HAP-1 (cell line): ENCODE measurements around the gene RAB11FIP4.

ENCODE experiments used
- DNase-seq, 2 experiments: peaks; one replicate each; pipeline ENCODE4 v3.0.0-alpha.2; 2016 to 2020; ENCODE audit warnings: low spot score in 2 of 2
- H3K27me3 ChIP-seq: fragments of 250-450 bp; sonication (Bioruptor Pico); 2 replicates; pipeline ENCODE4 v1.5.1; 2020; ENCODE audit warnings: low read depth, mild to moderate bottlenecking, moderate library complexity
- H3K36me3 ChIP-seq: fragments of 250-450 bp; sonication (Bioruptor Pico); replicated peaks from 2 replicates; pipeline ENCODE4 v1.5.1; 2020; ENCODE audit warnings: mild to moderate bottlenecking
- H3K4me1 ChIP-seq: fragments of 250-450 bp; sonication (Bioruptor Pico); 2 replicates; pipeline ENCODE4 v1.5.1; 2020; ENCODE audit warnings: mild to moderate bottlenecking
- H3K4me3 ChIP-seq: fragments of 250-450 bp; sonication (Bioruptor Pico); 2 replicates; pipeline ENCODE4 v1.5.1; 2020; ENCODE audit warnings: mild to moderate bottlenecking, moderate library complexity
- H3K9me3 ChIP-seq: fragments of 250-450 bp; sonication (Bioruptor Pico); 2 replicates; pipeline ENCODE4 v1.5.1; 2020; ENCODE audit warnings: mild to moderate bottlenecking, moderate library complexity
- in situ Hi-C: fragments of 300-500 bp; cut with MboI; formaldehyde crosslinking; loops from 3 replicates; pipeline ENCODE4 v1.14.3; 2020; ENCODE audit warnings: low sequenced_read_pairs, inconsistent platforms, mixed read lengths

The RAB11FIP4 gene

DNA sequence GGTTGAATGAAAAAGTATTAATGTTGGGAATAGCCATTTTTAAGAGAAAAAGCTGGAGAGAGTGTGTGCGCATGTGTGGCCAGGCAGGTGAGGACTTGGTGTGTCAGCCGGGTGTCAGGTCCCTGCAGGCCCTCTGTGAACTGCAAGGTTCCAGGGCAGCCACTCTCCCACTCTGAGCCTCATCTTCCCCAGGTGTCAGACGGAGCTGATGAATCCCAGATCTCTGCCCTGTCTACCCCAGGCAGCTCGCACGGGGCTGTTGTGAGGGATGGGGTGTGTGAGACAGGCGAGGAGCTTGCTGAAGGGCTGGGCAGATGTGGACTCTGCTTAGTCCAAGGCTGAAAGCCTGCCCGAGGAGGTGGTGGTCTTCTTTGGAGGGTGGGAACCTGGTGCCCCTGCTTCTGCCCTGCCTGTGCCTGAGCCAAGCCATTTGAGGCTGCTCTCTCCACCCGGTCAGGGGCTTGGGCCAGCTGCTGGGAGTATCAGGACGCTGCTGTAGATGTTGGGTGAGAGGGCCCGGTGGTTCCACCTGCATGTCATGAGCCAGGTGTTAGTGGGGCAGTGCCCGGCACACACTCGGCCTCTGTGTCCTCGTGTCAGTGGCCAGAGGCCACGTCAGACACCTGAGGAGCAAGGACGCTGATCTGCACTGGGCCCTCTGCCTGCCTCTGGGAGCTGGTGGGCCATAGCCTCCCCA, 122.4 kb downstream of the RAB11FIP4 start:
- H3K36me3 ChIP-seq: no peaks in the 10 kb centered on the region
- H3K27me3 ChIP-seq: no peaks in the 10 kb centered on the region
- no peak overlapping the region for H3K4me3 ChIP-seq
- H3K4me1 ChIP-seq: no peaks in the 10 kb centered on the region
- H3K9me3 ChIP-seq: no peaks in the 10 kb centered on the region
- in situ Hi-C loops: no loop called here
- DNase-seq: no peak

DNA sequence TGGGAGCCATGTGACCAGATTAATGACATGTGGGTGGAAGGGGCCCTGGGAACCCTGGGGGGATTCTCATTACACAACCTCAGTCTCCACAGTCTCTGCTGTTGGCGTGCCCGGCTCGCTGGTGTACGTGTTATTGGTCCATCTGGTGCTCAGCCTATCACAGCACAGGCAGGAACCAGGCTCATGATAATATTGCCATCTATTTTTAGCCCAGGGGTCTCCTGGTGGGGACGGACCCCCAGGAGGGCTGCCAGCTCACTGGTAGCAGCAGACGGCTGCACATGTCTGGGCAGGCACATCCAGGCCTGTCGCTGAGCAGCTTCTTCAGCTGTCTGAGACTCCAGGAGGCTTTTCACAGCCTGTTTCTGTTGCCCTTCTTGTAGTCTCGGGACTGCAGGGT, 123.8 kb downstream of the RAB11FIP4 start:
- H3K4me1 ChIP-seq: no peaks in the 10 kb centered on the region
- H3K9me3 ChIP-seq: no peaks in the 10 kb centered on the region
- H3K27me3 ChIP-seq: no peaks in the 10 kb centered on the region
- DNase-seq: no peak
- H3K4me3 ChIP-seq: no peak overlapping the region
- H3K36me3 ChIP-seq: no peaks in the 10 kb centered on the region
- in situ Hi-C loops: loop anchor here (5.0 kb wide), 1 partner anchor 73 kb away; no protein-coding TSS in a partner anchor

DNA sequence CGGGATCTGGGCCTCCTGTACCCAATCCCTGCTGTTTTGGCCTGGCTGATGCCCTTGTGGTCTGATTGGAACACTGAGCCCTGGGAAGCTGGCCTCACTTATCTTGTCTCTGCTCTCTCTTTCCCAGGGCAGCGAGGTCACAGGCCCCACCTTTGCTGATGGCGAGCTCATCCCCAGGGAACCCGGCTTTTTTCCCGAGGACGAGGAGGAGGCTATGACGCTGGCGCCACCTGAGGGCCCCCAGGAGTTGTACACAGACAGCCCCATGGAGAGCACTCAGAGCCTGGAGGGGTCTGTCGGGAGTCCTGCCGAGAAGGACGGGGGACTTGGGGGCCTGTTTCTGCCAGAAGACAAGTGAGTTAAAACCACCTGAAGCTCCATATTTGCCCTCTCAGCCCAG, 126.0 kb downstream of the RAB11FIP4 start:
- H3K4me3 ChIP-seq: no peak overlapping the region
- H3K9me3 ChIP-seq: no peaks in the 10 kb centered on the region
- no peaks in the 10 kb centered on the region for H3K4me1 ChIP-seq
- DNase-seq: peak in 1 of 2 experiments; percentile 58
- in situ Hi-C loops: loop anchor here (5.0 kb wide), 1 partner anchor 75 kb away; no protein-coding TSS in a partner anchor
- H3K36me3 ChIP-seq: no peaks in the 10 kb centered on the region; the same call in none of the 2 replicates
- no peaks in the 10 kb centered on the region for H3K27me3 ChIP-seq

DNA sequence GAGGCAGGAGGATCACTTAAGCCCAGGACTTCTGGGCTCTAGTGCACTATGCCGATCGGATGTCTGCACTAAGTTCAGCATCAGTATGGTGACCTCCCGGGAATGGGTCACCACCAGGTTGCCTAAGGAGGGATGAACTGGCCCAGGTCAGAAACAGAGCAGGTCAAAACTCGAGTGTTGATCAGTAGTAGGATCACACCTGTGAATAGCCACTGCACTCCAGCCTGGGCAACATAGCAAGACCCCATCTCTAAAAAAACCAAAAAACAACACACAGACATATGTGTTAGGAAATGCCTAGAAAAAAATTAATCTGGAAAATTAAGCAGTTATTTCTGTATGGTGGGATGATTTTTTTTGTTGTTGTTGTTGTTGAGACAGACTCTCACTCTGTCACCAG, 127.0 kb downstream of the RAB11FIP4 start:
- no peaks in the 10 kb centered on the region for H3K27me3 ChIP-seq
- H3K4me3 ChIP-seq: no peak overlapping the region
- H3K9me3 ChIP-seq: no peaks in the 10 kb centered on the region
- in situ Hi-C loops: loop anchor here (5.0 kb wide), 1 partner anchor 76 kb away; no protein-coding TSS in a partner anchor
- H3K36me3 ChIP-seq: peaks cover 2% of the 10 kb centered on the region
- H3K4me1 ChIP-seq: no peaks in the 10 kb centered on the region
- no peak for DNase-seq

DNA sequence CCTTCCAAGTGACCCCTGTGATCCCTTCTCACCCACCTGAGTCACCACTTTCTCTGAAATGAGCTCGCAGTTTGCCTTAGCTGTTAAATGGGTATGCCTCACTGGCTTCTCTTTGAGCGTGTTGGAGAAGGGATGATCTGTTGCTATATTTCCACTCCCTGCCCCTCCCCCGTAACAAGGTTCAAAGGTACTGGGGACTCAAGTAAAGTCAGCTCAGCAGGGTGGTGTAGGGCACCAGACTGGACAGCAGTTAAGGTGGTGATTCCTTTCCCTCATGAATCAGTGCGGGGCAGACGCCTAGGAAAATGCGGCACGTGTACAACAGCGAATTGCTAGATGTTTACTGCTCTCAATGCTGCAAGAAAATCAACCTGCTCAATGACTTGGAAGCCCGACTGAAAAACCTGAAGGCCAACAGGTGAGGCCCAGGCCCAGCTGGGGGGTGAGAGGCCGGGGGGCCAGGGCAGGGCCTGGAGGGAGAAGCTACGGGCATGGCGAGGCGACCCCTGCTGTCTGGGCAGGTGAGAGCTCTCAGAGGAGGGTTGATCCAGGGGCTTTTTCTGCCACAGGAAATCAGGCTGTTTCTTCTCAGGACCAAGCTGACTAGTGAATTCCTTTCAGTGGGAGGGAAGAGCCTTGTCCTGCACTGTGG, 130.3 kb downstream of the RAB11FIP4 start:
- in situ Hi-C loops: no loop called here

DNA sequence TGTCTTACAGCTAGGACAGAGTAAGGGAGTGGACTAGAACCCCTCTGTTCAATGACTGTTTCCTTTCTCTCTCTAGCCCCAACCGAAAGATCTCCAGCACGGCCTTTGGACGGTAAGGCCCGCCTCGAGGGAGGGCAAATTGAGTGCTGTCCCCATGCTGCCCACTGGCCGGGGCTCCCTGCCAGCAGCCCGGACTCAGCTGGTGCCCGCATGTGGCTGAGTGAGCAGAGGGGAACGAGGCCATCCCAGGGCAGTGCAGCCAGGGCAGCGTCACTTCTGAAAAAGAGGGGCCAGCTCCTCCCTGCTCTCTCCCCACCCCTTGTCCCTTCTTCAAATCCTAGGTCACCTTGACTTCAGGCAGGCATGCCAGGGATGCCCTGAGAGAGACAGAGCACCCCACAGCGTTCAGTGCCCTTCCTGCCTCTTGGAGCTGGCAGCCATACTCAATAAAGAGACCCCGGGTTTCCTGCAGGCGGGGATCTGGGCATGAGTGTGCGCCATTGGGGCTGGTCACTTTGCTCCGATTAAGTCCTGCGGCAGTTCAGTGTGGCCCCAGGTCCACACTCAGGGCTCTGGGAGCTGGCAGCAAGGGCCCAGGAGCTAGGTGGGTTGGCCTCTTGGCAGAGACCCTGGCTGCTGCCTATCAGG, 130.9 kb downstream of the RAB11FIP4 start:
- Histone ChIP-seq H3K36me3 (peaks cover 10% of the 10 kb centered on the region), H3K4me3 (no peak overlapping the region), H3K27me3 (no peaks in the 10 kb centered on the region), H3K9me3 (no peaks in the 10 kb centered on the region), H3K4me1 (no peaks in the 10 kb centered on the region)
- in situ Hi-C loops: no loop called here
- DNase-seq: no peak

More for the DNA sequence above, 130.3 kb downstream of the RAB11FIP4 start:
- Histone ChIP-seq H3K27me3 (no peaks in the 10 kb centered on the region), H3K4me3 (no peak overlapping the region), H3K9me3 (no peaks in the 10 kb centered on the region), H3K4me1 (no peaks in the 10 kb centered on the region), H3K36me3 (peaks cover 10% of the 10 kb centered on the region)
- no peak for DNase-seq

DNA sequence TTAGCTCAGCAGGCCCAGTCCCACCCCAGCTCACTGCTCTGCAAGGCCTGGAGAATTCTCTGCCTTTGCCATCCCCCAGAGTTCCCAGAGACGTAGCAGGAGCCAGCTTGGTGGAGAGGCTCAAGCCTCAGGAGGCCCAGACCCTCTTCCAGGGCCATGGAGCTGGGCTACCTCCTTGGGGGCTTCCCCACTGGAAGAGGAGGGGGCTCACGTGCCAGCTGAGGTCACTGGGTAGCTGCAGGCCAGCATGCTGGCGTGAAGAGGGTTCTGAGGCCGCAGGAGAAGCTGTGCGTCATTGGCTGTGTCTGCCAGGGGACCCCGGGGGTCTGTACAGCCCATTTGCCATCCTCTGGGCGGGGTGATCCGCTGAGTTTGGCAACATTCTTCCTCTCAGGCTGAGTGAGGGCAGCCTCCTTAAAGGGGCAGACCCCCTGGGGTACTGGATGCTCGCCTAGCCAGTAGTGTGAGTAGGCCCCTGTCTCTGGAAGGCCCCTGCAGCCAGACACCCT, 131.6 kb downstream of the RAB11FIP4 start:
- in situ Hi-C loops: no loop called here
- no peak for DNase-seq
- Histone ChIP-seq H3K36me3 (peaks cover 10% of the 10 kb centered on the region), H3K27me3 (no peaks in the 10 kb centered on the region), H3K4me3 (no peak overlapping the region), H3K4me1 (no peaks in the 10 kb centered on the region), H3K9me3 (no peaks in the 10 kb centered on the region)

DNA sequence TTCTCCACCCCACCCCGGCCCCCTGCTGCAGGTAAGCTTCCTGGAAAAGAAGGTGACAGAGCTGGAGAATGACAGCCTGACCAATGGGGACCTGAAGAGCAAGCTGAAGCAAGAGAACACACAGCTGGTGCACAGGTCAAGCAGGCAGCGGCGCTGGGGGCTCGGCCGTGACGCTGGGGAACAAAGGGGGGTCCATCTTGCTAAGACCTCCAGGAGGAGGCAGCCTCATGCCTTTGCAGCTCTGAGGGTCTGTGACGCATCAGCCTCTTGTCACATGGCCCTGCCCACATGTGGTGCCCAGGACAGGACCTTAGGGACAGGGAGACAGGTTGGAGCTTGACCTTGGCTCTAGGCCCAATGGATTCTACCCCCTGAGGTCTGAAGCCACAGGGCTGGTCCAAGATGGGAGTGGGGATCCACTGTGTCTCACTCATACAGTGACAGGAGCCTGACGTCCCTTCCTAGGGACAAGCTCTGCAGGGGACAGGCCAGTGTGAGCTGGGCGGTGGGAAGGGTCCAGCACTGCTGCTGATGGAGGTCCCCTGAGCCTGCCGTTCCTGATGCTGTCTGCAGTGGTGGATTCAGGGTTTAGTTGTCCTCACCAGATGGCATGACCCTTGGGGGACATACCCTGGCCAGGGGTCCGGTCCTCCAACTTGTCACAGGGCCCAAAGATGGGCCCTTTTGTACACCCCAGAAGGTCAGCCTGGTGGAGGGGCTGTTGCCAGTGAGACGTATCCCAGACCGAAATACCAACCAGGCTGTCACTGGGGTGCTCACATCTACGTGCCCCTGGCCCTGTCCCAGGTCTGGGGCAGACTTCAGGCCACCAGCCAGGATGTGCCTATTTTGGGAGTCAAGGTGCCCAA, 132.6 kb downstream of the RAB11FIP4 start:
- H3K9me3 ChIP-seq: no peaks in the 10 kb centered on the region
- peaks cover 14% of the 10 kb centered on the region for H3K36me3 ChIP-seq
- DNase-seq: no peak
- no peaks in the 10 kb centered on the region for H3K27me3 ChIP-seq
- no peak overlapping the region for H3K4me3 ChIP-seq
- in situ Hi-C loops: no loop called here
- H3K4me1 ChIP-seq: no peaks in the 10 kb centered on the region

DNA sequence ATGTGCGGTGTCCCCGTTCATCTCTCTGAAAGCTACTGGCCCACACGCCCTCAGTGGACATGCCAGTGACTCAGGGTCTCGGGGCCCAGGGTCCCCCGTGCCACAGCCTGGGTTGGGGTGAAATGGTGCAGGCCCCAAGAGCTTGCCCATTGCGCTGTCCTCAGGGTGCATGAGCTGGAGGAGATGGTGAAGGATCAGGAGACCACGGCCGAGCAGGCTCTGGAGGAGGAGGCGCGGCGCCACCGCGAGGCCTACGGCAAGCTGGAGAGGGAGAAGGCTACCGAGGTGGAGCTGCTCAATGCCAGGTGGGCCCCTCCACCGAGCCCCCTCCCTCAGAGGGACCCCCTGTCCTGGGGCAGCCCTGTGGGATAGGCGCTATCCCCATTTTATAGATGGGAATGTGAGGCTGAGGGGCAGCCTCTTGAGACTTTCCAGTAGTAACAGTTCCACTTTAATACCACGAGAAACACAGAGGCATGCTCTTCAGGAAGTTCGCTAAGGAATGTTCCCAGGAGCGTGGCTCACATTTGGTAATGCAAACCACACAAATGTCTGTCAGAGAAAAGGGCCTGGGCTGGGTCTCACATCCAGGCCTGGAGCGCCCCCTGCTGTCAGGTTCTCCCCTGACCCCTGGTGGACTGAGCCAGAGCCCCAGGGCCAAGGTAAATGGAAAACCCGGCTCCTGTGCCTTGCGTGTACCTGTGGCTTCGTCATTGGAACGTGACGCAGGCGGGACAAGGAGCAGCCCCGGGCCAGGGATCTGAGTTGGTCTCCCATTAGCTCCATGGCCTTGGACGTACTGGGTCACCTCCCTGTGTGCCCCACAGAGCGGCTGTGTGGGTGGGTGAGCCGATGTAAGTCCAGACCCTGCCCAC, 133.7 kb downstream of the RAB11FIP4 start:
- H3K27me3 ChIP-seq: no peaks in the 10 kb centered on the region
- peaks cover 14% of the 10 kb centered on the region for H3K36me3 ChIP-seq
- H3K9me3 ChIP-seq: no peaks in the 10 kb centered on the region
- no peaks in the 10 kb centered on the region for H3K4me1 ChIP-seq
- no peak overlapping the region for H3K4me3 ChIP-seq
- DNase-seq: peak; percentile 73 to 95
- in situ Hi-C loops: loop anchor here (25.0 kb wide), 1 partner anchor 613 kb away; the partner anchor contains the start of genes ADAP2 and TEFM

DNA sequence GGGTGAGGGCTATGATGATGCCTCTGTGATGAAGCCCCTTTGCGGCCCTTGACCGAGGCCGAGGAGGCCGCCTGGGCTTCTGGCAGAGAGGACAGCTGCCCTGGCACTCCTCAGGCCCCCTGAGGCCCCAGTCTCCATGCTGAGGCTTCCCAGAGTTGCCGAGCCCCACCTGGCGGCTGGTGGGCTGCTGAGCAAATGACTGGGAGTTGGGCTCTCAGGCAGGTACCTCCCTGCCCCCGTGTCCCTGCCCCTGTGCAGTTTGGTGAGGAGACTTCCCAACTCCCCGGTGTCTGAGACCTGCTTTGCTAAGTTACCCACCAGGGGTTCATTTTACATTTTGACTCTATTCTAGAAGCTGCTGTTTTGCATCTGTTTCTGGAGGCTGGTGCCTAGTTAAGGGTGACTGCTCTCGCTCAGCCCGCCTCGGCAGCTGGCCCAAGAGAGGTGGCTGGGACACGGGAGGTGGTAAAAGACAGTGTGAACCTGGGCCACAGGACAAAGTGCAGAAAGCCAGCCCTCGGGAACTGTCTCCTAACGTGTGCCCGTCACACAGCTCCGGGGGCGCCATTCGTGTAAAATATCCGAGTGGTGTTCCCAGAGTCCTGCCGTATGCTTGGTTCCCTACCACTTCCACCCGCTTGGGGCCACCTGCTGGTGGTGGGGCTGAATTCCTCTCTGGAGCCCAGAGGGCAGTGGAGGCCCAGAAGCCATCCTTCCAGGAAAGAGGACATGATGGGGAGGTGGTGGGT, 134.5 kb downstream of the RAB11FIP4 start:
- no peaks in the 10 kb centered on the region for H3K9me3 ChIP-seq
- in situ Hi-C loops: loop anchor here (25.0 kb wide), 1 partner anchor 614 kb away; the partner anchor contains the start of genes ADAP2 and TEFM
- DNase-seq: peak in 1 of 2 experiments; percentile 48
- peaks cover 14% of the 10 kb centered on the region for H3K36me3 ChIP-seq
- no peaks in the 10 kb centered on the region for H3K4me1 ChIP-seq
- H3K4me3 ChIP-seq: no peak overlapping the region
- no peaks in the 10 kb centered on the region for H3K27me3 ChIP-seq

DNA sequence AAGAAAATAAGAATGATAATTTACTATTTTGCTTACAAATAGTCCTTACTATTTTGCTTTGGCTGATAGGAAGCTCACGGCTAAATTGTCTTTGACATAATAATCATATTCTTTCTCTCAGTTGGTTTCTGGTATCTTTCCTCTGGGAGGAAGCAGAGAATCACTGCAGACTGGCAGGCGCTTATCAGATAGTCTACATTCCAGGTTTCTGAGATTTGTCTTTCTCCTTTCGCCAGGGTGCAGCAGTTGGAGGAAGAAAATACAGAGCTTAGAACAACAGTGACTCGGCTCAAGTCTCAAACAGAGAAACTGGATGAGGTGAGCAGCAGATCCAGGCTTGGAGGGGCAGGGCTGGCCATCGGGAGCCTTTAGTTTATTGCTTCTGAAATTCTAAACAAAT, 136.1 kb downstream of the RAB11FIP4 start:
- Histone ChIP-seq H3K9me3 (no peaks in the 10 kb centered on the region), H3K4me3 (no peak overlapping the region), H3K4me1 (no peaks in the 10 kb centered on the region), H3K36me3 (peaks cover 14% of the 10 kb centered on the region), H3K27me3 (no peaks in the 10 kb centered on the region)
- in situ Hi-C loops: loop anchor here (25.0 kb wide), 1 partner anchor 615 kb away; the partner anchor contains the start of genes ADAP2 and TEFM
- no peak for DNase-seq
